Ramos (cell line): ENCODE results near the gene VPS35.

Source experiments
- in situ Hi-C: fragments of 300-500 bp; cut with MboI; formaldehyde crosslinking; loops from one replicate; pipeline ENCODE4 v1.14.3; 2022; ENCODE audit warnings: low sequenced_read_pairs; ENCODE audit not compliant: unreplicated experiment

Gene VPS35

GRCh38 chr16:46688654-46689364 is at the start of gene VPS35:
TSS of gene VPS35 (minus strand) at chr16:46689178. CDS start at chr16:46689133, 45 bp downstream.
- in situ Hi-C loops, result no loop called here

GRCh38 chr16:46737621-46738214 is 48.7 kb upstream of the VPS35 start:
- in situ Hi-C loops, result no loop called here

GRCh38 chr16:46736695-46737094 is 47.7 kb upstream of the VPS35 start:
- in situ Hi-C loops, result no loop called here

GRCh38 chr16:46733319-46733830 is 44.4 kb upstream of the VPS35 start:
- in situ Hi-C loops, result no loop called here

DNA sequence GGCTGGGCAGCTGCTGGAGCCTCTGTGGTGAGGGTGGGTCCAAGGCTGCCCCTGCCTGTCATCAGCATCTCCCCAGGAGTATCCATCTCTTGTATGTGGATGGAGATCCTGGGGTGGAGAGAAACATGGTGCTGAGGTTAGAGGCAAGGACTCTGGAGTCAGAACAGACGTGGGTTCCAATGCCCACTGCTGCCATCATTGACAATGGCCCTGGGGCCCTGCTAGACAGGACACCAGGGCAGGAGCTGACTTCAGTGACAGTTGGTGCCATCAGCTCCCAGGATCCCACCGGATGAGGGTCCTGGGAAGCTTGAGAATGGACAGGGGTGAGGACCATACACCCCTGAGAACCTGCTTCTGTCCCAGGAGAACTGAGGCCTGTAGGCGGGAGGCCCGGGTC is 43.6 kb upstream of the VPS35 start:
- in situ Hi-C loops, result no loop called here

DNA sequence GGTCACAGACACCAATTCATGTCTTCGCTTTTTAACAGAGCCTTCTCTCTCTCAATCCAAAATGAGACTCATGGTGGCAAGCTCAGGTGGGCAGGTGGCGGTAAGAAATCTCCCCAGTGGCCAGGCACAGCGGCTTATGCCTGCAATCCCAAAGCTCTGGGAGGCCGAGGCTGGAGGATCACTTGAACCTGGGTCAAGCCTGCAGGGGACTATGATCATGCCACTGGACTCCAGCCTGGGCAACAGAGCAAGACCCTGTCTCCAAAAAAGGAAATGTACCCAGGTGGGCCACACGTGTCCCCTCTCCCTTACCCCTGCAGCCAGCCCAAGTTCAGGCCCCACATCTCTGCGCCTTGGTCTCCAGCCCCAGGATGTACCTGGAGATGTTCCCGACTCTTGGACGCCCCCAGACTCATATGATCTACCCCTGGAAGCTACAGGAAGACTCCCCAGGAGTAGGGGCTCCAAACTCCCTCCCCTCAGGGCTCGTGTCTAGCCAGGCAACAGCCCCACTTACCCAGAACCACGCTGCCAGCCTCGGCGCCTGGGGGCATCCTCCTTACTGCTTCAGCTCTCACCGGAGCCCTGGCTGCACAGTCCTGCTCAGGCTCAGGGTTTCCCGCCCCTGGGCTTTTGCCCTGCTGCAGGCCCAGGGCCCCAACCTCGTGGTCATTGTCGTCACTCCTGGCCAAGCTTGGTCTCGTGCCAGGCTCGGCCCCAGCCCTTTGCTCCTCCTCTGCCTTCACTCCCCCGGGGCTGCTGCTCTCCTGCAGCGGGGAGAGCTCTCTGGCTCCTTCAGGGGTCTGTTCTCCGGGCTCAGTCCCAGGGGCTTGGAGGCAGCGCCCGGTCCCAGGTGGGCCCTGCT is 42.9 kb upstream of the VPS35 start:
- in situ Hi-C loops, result no loop called here

- in situ Hi-C loops, result no loop called here
These were observed 42.1 kb upstream of the VPS35 start for GRCh38 chr16:46730801-46731690.

DNA sequence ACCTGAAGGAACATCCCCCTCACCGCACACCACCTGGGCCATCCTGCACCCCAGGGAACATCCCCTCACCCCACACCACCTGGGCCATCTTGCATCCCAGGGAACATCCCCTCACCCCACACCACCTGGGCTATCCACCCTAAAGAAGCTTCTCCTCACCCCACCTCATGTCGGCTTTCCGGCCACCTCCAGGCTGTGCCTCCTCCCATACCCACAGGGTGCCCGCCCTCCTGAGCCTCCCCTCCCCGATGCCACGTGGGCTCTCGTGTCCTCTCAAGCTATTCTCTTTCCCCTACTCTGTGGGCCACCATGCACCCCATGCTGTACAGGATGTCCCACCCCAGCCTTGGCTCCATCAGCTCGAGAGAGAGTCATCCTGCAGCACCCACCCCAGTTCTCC is 41.1 kb upstream of the VPS35 start:
- in situ Hi-C loops, result no loop called here

- in situ Hi-C loops, result no loop called here
These were observed 40.5 kb upstream of the VPS35 start for GRCh38 chr16:46729326-46729995.

GRCh38 chr16:46728806-46729205 is 39.8 kb upstream of the VPS35 start:
- in situ Hi-C loops, result no loop called here

- in situ Hi-C loops, result no loop called here
These were observed 38.7 kb upstream of the VPS35 start for GRCh38 chr16:46727630-46728029.

DNA sequence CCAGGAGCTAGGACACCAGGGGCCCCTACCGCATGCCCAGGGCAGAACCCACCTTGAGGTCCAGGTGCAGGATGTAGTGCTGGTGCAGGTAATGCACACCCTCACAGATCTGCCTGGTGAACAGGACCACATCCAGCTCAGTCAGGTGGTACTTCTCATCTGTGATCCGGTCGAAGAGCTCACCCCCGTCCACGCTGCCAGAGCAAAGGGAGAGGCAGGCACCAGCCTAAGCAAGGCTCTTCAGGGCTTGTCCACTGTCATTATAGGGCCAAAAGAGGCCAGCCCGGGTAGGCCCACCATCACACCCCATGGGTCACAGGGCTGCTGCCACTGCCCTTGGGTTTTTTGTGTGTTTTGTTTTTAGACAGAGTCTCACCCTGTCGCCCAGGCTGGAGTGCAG is 38.2 kb upstream of the VPS35 start:
- in situ Hi-C loops, result no loop called here

- in situ Hi-C loops, result no loop called here
These were observed 32.9 kb upstream of the VPS35 start for GRCh38 chr16:46721885-46722284.

DNA sequence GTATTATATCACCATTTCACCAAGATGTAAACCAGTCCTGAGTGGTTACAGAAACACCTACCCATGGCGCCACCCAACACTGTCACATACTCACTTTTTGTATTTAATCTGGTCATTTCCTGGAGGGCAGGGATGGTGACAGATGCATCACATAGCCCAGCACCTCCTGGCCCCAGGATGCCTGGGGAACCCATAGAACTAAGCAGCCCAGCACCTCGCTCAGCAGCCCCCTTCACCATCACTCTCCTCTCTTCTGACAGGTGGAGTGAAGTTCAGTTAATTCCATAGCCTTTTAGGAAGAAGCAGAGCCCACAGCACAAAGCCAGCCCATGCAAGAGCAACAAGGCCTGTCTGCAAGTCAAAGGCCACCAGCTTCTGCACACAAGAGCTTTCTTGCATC is 31.6 kb upstream of the VPS35 start:
- in situ Hi-C loops, result no loop called here

GRCh38 chr16:46719528-46719927 is 30.6 kb upstream of the VPS35 start:
- in situ Hi-C loops, result no loop called here

GRCh38 chr16:46718214-46718613 is 29.2 kb upstream of the VPS35 start:
- in situ Hi-C loops, result no loop called here

- in situ Hi-C loops, result no loop called here
These were observed 28.7 kb upstream of the VPS35 start for GRCh38 chr16:46717692-46718091.

DNA sequence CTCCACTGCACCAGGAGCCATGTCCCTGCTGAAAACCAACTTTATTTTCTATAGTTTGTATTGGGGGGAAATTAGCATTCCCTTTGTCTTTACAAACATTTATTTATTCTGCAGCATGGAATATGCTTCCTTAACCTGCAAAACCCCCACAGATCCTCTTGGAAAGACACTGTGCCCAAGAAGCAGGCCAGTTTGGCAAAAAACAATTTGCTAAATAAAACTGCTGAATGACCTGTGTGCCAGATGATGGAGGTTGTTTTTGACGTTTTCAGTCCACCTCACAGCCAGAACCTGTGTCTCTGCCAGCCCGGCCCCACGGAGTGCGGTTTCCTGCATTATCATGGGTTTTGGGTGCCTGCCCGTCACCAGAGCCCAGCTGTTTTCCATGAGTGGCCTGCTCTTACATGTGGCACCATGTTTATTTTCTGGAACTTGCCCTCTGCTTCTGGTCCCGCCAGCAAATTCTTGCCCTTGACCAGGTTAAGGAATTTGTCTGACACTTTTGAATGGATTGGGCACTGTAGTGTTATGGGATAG is 26.9 kb upstream of the VPS35 start:
- in situ Hi-C loops, result no loop called here
